NCI-H226 (cell line): ENCODE data around the gene R3HDM4.
A peak's percentile ranks its signal among the peaks of the same experiment; 100 is the strongest.

Source experiments
- DNase-seq: peaks from one replicate; pipeline ENCODE4 v3.0.0-alpha.2; 2015

Gene R3HDM4

GRCh38 chr19:929891-930258 lies 16.9 kb upstream of the R3HDM4 start:
- no peak for DNase-seq

- no peak for DNase-seq
Observed at GRCh38 chr19:929203-929890, 16.3 kb upstream of the R3HDM4 start.

- DNase-seq, result no peak
Observed at GRCh38 chr19:928471-929202, 15.6 kb upstream of the R3HDM4 start.

- no peak for DNase-seq
Observed at GRCh38 chr19:927780-928401, 14.9 kb upstream of the R3HDM4 start.

GRCh38 chr19:927351-927779 lies 14.3 kb upstream of the R3HDM4 start:
- no peak for DNase-seq

- no peak for DNase-seq
Observed at GRCh38 chr19:926589-927350, 13.8 kb upstream of the R3HDM4 start.

- no peak for DNase-seq
Observed at GRCh38 chr19:926323-926588, 13.2 kb upstream of the R3HDM4 start.

- peak; percentile 75 for DNase-seq
Observed at GRCh38 chr19:925526-926322, 12.7 kb upstream of the R3HDM4 start, which contains the start of gene ARID3A. ARID3A (plus strand) TSS chr19:926035; CDS start chr19:929529, 3,494 bp downstream.

- no peak for DNase-seq
Observed at GRCh38 chr19:925087-925525, 12.1 kb upstream of the R3HDM4 start.

- no peak for DNase-seq
Observed at GRCh38 chr19:924553-925086, 11.6 kb upstream of the R3HDM4 start.

GRCh38 chr19:920051-920864 lies 7.2 kb upstream of the R3HDM4 start:
- no peak for DNase-seq

- DNase-seq, result no peak
Observed at GRCh38 chr19:919199-920050, 6.4 kb upstream of the R3HDM4 start.

GRCh38 chr19:918481-919198 lies 5.6 kb upstream of the R3HDM4 start:
- no peak for DNase-seq

- DNase-seq, result no peak
Observed at GRCh38 chr19:918152-918437, 5.1 kb upstream of the R3HDM4 start.

- no peak for DNase-seq
Observed at GRCh38 chr19:917323-918151, 4.5 kb upstream of the R3HDM4 start, which contains the start of gene KISS1R. KISS1R (plus strand) TSS chr19:917333; CDS start chr19:917503, 170 bp downstream.

- DNase-seq, result no peak
Observed at GRCh38 chr19:916645-917322, 3.8 kb upstream of the R3HDM4 start.

GRCh38 chr19:912181-913079 lies 589 bp downstream of the R3HDM4 start:
- no peak for DNase-seq
